Fibroblast of villous mesenchyme (primary cell): ENCODE data around the gene C1QTNF3. TPM values are rescaled to one million over a fixed set of nuclear protein-coding genes. Genes with fewer than 3 reads are reported as not detected.

Source experiments
- DNase-seq: peaks from one replicate; pipeline ENCODE4 v3.0.0-alpha.2; 2010; ENCODE audit warnings: low read depth
- H3K4me3 ChIP-seq: 2 replicates; pipeline ENCODE4 v1.5.1; 2011; ENCODE audit warnings: low read depth, mild to moderate bottlenecking, low read length
- total RNA-seq: library from RNA; depleted of rRNA; stranded (reverse); fragments of >200 nt; gene quantifications from 2 replicates; pipeline ENCODE4 v1.2.3, GENCODE V29; 2012
- TF ChIP-seq, protein P1 (sequence below): IDR thresholded peaks from 2 replicates; pipeline ENCODE4 v1.5.1; 2012; ENCODE audit warnings: low read depth, mild to moderate bottlenecking, low read length; ENCODE audit not compliant: insufficient read depth

C1QTNF3 gene
- total RNA-seq, 1 donor, result 0.86 TPM

DNA sequence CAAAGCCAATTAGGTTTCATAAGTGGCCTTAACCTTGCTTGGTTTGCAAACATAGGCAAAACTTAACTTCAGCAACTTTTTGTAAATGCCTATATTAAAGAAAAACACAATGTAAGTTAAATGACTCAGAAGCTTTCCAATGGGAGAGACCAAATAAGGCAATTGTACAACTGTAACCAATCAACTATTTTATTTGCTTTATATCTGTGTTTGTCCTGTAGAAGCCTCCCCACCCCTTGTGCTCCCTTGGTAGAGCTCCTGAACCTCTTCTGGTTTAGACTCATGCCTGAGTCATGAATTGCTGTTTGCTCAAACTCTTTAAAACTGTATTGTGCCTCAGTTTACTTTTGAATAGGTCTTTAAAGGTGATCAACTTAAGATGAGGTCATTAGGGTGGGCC, 3.0 kb upstream of the C1QTNF3 start:
- TF ChIP-seq, protein P1, sequence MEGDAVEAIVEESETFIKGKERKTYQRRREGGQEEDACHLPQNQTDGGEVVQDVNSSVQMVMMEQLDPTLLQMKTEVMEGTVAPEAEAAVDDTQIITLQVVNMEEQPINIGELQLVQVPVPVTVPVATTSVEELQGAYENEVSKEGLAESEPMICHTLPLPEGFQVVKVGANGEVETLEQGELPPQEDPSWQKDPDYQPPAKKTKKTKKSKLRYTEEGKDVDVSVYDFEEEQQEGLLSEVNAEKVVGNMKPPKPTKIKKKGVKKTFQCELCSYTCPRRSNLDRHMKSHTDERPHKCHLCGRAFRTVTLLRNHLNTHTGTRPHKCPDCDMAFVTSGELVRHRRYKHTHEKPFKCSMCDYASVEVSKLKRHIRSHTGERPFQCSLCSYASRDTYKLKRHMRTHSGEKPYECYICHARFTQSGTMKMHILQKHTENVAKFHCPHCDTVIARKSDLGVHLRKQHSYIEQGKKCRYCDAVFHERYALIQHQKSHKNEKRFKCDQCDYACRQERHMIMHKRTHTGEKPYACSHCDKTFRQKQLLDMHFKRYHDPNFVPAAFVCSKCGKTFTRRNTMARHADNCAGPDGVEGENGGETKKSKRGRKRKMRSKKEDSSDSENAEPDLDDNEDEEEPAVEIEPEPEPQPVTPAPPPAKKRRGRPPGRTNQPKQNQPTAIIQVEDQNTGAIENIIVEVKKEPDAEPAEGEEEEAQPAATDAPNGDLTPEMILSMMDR, result no peak
- DNase-seq, result peak; percentile 13
- no peak overlapping the region for H3K4me3 ChIP-seq

DNA sequence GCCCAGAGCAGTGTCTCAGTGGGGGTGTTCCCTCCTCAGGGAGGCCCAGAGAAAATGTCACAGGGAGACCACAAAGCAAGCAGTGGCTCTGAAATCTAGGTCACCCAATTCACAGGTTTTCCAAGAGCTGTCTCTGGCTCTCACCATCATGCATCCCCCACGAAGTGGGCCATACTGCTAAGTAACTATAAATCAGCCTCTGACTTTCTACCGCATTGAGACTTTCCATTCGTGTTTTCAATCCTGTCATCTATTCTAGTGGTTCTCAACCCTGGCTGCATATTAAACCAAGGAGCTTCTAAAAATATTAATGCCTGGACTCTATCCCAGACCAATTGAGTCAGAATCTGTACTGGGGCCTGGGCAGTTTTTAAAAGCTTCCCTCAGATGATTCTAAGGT, 2.0 kb upstream of the C1QTNF3 start:
- no peak overlapping the region for H3K4me3 ChIP-seq
- no peak for DNase-seq
- TF ChIP-seq, protein P1, result no peak

DNA sequence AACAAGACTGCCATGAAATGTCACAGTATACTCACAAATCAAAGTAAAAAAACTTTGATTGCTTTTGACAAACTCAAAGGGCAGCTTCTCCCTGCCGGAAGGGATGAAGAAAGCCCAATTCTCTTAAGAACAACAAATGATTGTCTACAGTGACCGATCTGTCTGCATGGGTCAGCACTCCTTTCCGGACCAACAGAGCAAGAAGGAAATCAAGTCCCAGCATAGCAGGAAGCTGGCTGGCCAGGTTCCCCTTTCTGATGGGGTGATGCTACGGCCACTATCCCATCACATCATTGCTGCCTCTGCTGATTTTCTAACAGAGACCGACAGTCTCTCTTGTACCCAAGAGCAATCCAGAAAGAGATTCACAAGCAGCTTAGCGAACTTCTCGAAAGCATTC, 692 bp downstream of the C1QTNF3 start:
- no peak for DNase-seq
- no peak overlapping the region for H3K4me3 ChIP-seq
- TF ChIP-seq, protein P1, result no peak

DNA sequence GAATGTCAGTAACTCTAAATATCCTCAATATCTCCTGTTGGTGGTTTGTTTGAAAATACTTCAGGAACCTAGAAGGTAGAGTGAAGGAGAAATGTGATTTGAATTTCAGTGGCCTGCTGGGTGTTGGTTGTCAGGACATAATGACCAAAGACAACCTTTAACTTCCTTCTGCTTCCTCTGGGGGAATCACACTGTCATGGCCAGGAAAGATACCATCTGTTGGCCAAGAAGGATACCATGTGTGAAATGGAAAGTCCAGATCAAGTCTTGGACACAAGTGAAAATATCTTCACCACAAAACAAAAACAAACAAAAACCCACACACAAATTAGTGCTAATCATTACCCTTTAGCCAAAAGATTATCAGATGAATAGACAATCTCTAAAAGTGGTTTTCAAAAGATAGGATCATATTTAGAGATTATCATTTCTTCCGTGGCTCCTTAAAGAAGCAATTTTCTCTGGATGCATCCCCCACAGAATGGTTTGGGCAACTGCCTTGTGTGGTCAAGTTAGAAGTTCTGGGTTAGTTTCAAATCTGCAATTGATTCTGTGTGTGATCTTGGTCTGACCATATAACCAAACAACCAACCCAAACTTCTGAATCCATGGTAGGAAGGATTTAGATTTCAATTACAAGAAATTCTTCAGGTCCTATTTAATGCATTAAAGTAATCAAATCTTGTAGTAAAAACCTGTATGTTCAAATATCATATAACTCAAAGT, 1.6 kb downstream of the C1QTNF3 start:
- TF ChIP-seq, protein P1, result no peak
- DNase-seq, result no peak
- H3K4me3 ChIP-seq, result no peak overlapping the region

DNA sequence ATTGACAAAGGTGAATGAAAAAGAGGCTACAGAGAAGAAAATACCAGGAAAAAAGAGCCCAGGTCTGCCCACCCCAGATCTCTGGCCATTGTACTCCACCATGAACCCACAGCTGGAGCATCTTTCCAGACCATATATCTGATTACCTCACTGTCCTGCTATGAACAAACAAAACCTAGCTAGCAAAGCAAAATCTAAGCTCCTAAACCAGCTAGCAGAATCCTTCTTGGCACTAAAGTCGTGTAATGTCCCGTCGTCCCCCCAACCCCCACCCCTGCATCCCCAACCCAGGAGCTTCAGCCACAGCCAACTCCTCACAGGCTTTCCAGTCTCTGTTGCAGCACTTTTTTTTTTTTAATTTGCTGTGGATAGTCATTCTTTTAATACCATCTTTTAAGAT, 2.5 kb downstream of the C1QTNF3 start:
- DNase-seq, result no peak
- TF ChIP-seq, protein P1, result no peak
- H3K4me3 ChIP-seq, result no peak overlapping the region

DNA sequence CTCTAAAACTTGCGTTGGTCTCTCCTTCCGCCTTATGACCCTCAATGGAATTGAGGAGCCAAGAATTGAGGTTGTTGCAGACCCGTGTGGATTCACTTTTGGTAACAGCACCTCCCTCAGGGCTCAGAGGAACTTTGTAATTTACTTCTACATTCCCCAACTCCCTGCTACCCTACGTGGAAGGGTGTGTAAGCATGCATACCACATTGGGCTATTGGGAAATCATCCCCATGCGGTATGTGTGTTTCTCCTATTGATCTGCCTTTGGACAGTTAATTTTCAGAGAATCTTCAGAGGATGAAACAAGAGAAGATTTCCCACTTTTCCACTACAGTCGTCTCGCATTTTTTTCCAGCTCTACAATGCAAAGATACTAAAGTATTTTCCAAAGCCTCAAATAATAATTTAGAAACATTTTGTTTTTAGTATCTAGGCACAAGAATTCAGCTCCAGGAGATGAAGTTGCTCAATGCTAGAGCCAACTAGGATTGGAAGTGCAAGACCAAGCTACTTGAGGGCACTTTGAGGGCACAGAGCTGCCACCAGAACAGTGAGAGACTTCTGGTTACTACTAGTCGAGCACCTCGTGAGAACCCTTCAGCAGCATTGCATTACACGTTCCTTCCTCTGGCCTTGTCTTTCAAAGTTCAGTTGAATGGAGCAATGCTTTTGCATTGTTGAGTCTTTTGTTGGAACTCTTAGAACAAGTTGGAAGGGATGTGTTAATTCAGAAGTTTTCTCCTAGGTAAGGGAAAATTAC, 3.4 kb downstream of the C1QTNF3 start:
- TF ChIP-seq, protein P1, result no peak
- DNase-seq, result no peak
- no peak overlapping the region for H3K4me3 ChIP-seq
